Thyroid gland (tissue), 4 donors: ENCODE measurements around the gene GUCY1A2.

Experiments used
- POLR2A ChIP-seq, 2 donors: fragments of 450-650 bp; IDR thresholded peaks; one replicate each; pipeline ENCODE4 v1.6.1; 2017; ENCODE audit warnings: antibody characterized with exemption in 2 of 2, mild to moderate bottlenecking in 2 of 2, moderate library complexity in 1 of 2
- TF ChIP-seq, protein P1 (sequence below), 6 experiments: fragments of 200-600 bp in 3 of 6; fragments of 450-650 bp in 3 of 6; sonication (generic) in 3 of 6; IDR thresholded peaks; one replicate each; pipeline ENCODE4 v1.5.1; 2016 to 2019; ENCODE audit warnings: antibody characterized with exemption in 6 of 6, mild to moderate bottlenecking in 2 of 6, inconsistent platforms in 1 of 6, moderate library complexity in 1 of 6

DNA sequence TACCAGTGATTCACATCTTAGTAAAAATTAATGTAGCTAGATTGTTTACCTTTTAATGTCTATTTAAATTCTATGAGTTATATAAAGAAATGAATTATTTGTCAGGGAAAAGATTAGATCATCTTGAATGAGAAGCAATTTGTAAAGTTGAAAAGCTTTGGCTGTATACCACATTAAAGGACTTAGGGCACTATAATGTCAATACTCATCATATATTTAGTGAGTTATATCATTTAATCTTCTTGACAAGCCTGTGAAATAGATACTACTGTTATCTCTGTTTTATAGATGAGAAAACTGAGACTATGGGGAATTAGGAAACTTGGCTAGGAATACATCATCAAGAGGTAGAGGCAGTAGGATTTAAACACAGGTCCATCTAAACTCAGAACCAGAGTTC, 160.1 kb downstream of the GUCY1A2 start:
- TF ChIP-seq, protein P1, sequence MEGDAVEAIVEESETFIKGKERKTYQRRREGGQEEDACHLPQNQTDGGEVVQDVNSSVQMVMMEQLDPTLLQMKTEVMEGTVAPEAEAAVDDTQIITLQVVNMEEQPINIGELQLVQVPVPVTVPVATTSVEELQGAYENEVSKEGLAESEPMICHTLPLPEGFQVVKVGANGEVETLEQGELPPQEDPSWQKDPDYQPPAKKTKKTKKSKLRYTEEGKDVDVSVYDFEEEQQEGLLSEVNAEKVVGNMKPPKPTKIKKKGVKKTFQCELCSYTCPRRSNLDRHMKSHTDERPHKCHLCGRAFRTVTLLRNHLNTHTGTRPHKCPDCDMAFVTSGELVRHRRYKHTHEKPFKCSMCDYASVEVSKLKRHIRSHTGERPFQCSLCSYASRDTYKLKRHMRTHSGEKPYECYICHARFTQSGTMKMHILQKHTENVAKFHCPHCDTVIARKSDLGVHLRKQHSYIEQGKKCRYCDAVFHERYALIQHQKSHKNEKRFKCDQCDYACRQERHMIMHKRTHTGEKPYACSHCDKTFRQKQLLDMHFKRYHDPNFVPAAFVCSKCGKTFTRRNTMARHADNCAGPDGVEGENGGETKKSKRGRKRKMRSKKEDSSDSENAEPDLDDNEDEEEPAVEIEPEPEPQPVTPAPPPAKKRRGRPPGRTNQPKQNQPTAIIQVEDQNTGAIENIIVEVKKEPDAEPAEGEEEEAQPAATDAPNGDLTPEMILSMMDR (IDR thresholded peaks at IDR 0.05), result no peak
- no peak for TF ChIP-seq POLR2A (IDR thresholded peaks at IDR 0.05)
